NCI-H1048 (cell line): Measurements from ENCODE around the gene KCNIP4.

Source experiments
- DNase-seq: peaks from one replicate; lab custom pipeline; 2025; lab: John Stamatoyannopoulos, UW

Gene KCNIP4

GRCh38 chr4:21046141-21046540 lies 902.4 kb downstream of the KCNIP4 start:
- DNase-seq: peak; percentile 60

GRCh38 chr4:21045119-21045518 lies 903.5 kb downstream of the KCNIP4 start:
- DNase-seq: no peak

GRCh38 chr4:21041708-21042107 lies 906.9 kb downstream of the KCNIP4 start:
- no peak for DNase-seq

- no peak for DNase-seq
These were observed 913.8 kb downstream of the KCNIP4 start for GRCh38 chr4:21034728-21035127.

GRCh38 chr4:21032089-21032645 lies 916.4 kb downstream of the KCNIP4 start:
- no peak for DNase-seq

- no peak for DNase-seq
These were observed 929.8 kb downstream of the KCNIP4 start for GRCh38 chr4:21018817-21019216.

- DNase-seq: no peak
These were observed 935.1 kb downstream of the KCNIP4 start for GRCh38 chr4:21013501-21013900.

GRCh38 chr4:21012851-21013331 lies 935.7 kb downstream of the KCNIP4 start:
- DNase-seq: no peak

- no peak for DNase-seq
These were observed 937.5 kb downstream of the KCNIP4 start for GRCh38 chr4:21011106-21011505.

- no peak for DNase-seq
These were observed 938.6 kb downstream of the KCNIP4 start for GRCh38 chr4:21009956-21010355.

- no peak for DNase-seq
These were observed 942.9 kb downstream of the KCNIP4 start for GRCh38 chr4:21005647-21006046.

GRCh38 chr4:21002976-21003375 lies 945.6 kb downstream of the KCNIP4 start:
- no peak for DNase-seq

- no peak for DNase-seq
These were observed 946.3 kb downstream of the KCNIP4 start for GRCh38 chr4:21002286-21002685.

- DNase-seq: no peak
These were observed 947.1 kb downstream of the KCNIP4 start for GRCh38 chr4:21001490-21001889.

- DNase-seq: no peak
These were observed 950.7 kb downstream of the KCNIP4 start for GRCh38 chr4:20997886-20998285.

GRCh38 chr4:20995610-20996009 lies 953.0 kb downstream of the KCNIP4 start:
- DNase-seq: no peak

- no peak for DNase-seq
These were observed 953.6 kb downstream of the KCNIP4 start for GRCh38 chr4:20995015-20995414.

- DNase-seq: no peak
These were observed 956.6 kb downstream of the KCNIP4 start for GRCh38 chr4:20992002-20992401.

GRCh38 chr4:20987191-20987590 lies 961.4 kb downstream of the KCNIP4 start:
- DNase-seq: no peak

- no peak for DNase-seq
These were observed 964.1 kb downstream of the KCNIP4 start for GRCh38 chr4:20984576-20984836.

- no peak for DNase-seq
These were observed 964.6 kb downstream of the KCNIP4 start for GRCh38 chr4:20983763-20984575.

GRCh38 chr4:20982544-20982943 lies 966.0 kb downstream of the KCNIP4 start:
- no peak for DNase-seq

- no peak for DNase-seq
These were observed 988.3 kb downstream of the KCNIP4 start for GRCh38 chr4:20960291-20960690.

- DNase-seq: no peak
These were observed 994.0 kb downstream of the KCNIP4 start for GRCh38 chr4:20954541-20954940.
